Smooth muscle cell of the pulmonary artery (primary cell): ENCODE data around the gene JMJD8. TPM values are rescaled to one million over a fixed set of nuclear protein-coding genes. Genes with fewer than 3 reads are reported as not detected.

Experiments
- total RNA-seq: library from RNA; depleted of rRNA; stranded (reverse); fragments of >200 nt; gene quantifications from 2 replicates; pipeline ENCODE4 v1.2.3, GENCODE V29; 2014

The JMJD8 gene
- total RNA-seq, result 54.5 and 58.5 TPM in 2 replicates

DNA sequence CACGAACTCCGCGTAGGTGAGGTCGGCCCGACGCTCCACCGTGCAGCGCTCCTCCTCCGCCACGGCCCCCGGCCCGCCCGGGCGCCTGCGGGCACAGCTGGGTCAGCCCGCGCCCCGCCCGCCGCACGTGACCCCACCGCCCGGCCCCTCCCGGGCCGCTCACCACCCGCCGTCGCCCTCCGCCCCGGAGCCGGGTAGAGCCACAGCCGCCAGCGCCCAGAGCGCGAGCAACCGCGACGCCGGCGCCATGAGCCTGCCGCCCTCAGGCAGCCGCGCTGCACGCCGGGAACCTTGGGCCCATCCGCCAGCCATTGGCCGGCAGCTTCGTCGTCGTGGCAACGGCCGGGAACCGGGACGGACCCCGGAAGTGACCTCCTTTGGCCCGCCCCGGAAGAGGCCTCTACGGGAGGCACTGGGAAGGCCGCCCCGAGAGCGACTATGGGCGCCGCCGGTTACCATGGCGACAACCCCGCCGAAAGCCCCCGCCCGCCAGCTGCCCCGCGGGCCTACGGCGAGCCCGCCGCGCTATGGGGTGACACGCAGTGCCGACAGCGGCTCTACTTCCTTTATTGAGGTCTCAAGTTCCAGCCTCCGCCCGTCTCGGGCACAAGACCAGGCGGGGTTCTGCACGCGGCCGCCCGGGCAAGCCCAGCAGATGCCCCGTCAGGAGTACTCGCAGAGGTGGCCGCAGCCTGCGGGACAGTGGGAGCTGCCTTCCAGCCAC, at the start of gene JMJD8:
Gene JMJD8, minus strand, starts transcription at position 264 of the 724 bp plus-strand sequence. Its CDS starts 15 bp downstream, at position 249.

GRCh38 chr16:726438-727290, 42.5 kb upstream of the JMJD8 start, which contains the start of the genes CCDC78 and HAGHL:
Gene CCDC78 (minus strand): TSS chr16:726443. CDS start chr16:726367, 76 bp downstream.
Gene HAGHL (plus strand): TSS chr16:727106. CDS start chr16:727510, 404 bp downstream.

DNA sequence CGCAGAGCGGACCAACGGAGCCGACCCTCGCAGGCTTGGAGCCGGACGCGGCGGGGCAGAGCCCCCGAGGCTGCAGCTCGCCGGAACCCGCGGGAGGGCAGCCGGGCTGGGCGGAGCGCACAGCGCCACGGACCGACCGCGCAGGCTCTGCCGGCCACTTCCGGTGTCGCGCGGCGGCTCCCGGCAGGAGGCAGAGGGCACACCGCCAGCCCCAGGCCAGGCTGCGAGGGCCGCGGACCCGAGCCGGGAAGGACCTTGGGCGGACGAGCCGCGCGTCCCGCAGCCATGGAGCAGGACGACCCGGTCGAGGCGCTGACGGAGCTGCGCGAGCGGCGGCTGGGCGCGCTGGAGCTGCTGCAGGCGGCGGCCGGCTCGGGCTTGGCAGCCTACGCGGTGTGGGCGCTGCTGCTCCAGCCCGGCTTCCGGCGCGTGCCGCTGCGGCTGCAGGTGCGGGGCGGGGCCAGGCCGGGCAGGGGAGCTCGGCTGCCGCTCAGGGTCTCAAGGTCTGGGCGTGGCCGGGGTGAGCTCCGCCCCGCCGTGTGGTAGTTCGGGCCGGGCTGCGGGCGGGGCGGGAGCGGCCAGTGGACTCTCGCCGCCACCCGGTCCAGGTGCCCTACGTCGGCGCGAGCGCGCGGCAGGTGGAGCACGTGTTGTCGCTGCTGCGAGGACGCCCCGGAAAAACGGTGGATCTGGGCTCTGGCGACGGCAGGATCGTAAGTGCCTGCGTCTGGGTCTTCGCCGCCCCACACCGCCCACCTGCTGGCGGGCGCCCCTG, 37.0 kb upstream of the JMJD8 start, which contains the start of gene ANTKMT:
Gene ANTKMT, plus strand, starts transcription at position 157 of the 775 bp plus-strand sequence. Its CDS starts 129 bp downstream, at position 286.

DNA sequence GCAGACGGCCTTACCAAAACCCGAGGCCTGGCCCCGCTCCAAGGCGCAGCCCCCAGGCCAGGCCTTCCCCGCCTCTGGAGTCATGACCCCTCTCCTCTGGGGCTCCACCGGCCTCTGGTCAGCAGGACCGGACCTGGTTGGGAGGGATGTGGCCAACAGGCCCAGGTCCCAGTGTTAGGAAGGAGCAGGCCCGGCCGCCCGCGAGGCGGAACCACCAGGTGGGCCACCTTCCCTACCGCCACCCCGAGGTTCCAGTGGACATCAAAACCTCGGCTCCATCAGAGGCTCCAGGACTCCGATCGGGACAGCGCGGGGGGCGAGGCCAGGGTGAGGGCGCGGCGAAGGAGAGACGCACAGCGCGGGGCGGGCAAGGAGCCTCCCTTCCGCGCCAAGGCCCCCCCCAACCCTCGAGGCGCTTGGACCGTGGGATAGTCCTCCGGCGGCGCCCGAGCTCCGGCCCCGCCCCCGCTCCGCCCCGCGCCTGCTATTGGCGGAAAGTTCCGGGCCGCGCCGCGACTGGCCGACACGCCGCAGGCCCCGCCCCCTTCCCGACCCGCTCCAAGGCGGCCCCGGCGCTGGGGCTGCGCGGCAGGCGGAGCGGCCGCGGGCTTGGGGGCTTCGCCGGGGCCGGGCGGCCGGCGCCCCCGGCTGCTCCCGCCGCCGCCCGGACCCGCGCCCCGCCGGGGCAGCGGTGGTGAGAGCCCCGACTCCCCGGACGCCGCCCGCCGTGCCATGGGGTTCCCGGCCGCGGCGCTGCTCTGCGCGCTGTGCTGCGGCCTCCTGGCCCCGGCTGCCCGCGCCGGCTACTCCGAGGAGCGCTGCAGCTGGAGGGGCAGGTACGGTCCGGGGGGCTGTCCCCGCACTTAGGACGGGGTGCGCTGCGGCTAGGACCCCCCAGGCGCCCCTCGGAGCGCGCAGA, 30.7 kb upstream of the JMJD8 start, which contains the start of gene METRN:
Gene METRN, plus strand, starts transcription at position 561 of the 919 bp plus-strand sequence. Its CDS starts 172 bp downstream, at position 733.

GRCh38 chr16:705431-706188, 21.5 kb upstream of the JMJD8 start, which contains the start of gene FBXL16:
Gene FBXL16 (minus strand): TSS chr16:705801. CDS start chr16:697405, 8,396 bp downstream.

DNA sequence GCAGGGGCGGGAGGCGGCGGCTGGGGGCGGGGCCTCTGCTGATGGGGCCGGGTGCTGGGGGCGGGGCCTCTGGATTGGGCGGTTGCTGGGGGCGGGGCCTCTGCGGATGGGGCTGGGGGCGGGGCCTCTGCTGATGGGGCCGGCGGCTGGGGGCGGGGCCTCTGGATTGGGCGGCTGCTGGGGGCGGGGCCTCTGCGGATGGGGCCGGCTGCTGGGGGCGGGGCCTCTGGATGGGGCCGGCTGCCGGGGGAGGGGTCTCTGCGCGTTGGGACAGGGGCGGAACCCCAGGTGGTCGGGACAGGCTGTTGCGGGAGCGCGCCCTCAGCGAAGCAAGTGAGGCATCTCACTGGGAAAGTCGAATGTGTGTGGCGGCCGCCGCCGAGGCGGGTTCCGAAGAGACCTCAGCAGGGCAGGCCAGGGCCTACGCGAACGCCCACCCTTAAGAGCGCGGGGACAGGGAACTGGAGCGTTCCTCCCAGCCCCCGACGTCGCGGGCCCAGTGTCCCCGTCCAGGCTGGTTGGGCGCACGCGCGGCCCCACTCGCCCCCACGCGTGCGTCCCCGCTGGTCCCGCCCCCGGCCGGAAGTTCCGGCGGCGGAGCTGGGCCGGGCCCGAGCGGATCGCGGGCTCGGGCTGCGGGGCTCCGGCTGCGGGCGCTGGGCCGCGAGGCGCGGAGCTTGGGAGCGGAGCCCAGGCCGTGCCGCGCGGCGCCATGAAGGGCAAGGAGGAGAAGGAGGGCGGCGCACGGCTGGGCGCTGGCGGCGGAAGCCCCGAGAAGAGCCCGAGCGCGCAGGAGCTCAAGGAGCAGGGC, 4.1 kb downstream of the JMJD8 start, which contains the start of gene STUB1:
Gene STUB1, plus strand, starts transcription at position 597 of the 811 bp plus-strand sequence. Its CDS starts 116 bp downstream, at position 713.

DNA sequence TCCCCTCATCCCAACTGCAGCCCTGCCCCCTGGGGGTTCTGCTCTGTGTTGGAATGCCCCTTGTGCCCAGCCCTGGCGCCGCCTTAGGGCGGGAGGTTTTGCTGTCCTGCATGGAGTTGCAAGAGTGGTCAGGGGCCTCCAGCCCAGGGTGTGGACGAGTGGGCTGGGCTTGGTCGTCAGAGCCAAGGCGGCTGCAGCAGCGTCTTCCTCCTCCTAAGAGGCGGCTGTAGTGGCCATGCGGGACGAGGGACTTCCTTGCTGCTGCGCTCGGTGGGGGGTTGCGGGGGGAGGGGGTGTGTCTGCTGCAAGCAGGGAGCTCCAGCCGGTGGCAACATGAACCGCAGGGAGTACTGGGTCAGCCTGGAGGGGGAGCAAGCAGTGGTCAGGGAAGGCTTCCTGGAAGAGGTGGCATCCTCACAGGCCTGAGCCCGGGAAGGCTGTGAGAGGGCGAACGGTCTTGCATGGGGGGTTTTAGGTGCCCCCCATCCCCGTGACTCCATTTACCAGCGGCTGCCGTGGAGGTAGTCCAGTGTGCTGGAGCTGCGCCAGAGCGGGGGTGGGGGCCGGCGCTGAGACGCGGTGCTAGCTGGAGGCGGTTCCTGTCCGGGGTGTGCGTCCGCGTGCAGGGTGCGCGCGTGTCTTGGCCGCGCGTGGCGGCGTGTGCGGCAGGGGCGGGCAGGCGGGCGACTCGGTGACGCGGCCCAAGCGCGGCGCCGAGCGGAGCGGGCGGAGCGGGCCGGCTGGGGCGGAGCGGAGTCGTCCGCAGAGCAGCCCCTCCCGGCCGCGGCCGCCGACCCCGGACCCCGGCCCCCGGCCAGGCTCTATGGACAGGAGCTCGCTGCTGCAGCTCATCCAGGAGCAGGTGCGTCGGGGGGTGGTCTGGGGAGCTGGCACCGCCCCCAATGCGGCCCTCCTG, 8.9 kb downstream of the JMJD8 start, which contains the start of gene RHBDL1:
Gene RHBDL1, plus strand, starts transcription at position 704 of the 916 bp plus-strand sequence. Its CDS starts 120 bp downstream, at position 824.

GRCh38 chr16:667780-668518, 16.2 kb downstream of the JMJD8 start, which contains the start of gene RHOT2:
Gene RHOT2 (plus strand): TSS chr16:668132. CDS start chr16:668200, 68 bp downstream.

DNA sequence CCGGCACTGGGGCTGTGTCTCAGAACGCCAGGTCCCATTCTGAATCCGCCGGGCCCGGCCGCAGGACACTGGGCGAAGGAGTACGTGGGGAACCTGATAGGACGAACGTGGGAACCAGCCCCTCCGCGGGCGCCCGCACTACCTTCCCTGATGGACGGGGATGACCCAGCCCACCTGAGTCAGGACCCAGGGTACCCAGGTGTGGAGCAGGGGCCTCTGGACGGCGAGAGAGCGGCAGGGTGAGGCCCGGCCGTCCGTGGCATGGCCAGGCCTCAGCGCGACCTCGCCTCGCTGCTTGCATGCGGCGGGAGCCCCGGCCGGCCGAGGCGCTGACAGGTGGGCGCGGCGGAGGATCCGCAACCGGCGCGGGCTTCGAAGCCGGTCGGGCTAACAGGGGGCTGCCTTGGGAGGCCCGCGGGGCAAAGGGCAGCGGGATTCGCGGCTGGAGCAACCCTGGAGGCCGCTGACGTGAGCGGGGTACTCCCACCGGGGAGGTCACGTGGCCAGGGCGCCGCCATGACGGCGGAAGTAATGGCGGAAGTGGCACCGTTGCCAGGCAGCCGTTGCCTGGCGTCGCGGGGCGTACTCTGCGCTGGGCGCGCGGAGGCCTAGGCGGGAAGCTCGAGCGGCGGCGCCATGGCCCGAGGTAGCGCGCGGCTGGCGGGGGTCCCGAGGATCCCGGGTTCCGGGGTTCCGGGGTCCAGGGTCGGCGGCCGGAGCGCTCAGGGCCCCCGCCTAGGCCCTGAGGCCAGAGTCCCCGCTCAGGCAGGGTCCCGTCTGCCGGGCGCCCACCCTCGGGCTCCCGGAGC, 35.1 kb downstream of the JMJD8 start, which contains the start of gene WDR90:
Gene WDR90, plus strand, starts transcription at position 585 of the 809 bp plus-strand sequence. Its CDS starts 52 bp downstream, at position 637.

DNA sequence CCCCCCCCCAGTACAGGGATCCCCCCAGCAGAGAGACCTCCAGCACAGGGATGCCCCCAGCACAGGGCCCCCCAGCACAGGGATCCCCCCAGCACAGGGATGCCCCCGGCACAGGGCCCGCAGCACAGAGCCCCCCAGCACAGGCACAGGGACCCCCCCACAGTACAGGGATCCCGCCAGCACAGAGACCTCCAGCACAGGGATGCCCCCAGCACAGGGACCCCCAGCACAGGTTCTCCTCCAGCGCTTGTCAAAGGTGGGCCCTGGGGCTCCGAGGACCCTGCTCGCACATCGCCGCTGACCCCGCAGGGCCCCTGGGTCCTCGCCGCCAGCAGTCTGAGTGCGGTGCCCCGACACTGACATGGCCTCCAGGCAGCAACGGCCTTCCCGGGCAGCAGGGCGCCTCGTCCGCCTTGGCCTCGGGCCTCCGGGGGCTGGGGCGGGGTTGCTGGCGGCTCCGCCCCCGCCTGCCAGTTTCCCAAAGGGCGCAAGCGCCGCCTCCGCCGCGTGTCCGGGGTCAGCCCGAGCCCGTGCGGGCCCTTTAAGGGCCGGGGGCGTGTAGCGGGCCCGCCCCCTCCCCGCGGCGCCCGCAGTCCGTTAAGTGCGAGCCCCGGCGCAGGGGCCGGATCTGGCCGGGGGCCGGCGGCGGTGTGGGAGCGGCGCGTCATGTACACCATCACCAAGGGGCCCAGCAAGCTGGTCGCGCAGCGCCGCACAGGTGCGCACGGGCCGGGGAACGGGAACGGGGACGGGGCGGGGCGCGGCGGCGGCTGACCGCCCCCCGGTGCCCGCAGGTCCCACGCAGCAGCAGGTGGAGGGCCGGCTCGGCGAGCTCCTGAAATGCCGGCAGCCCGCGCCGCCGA, 42.6 kb downstream of the JMJD8 start, which contains the start of gene MCRIP2:
Gene MCRIP2, plus strand, starts transcription at position 503 of the 863 bp plus-strand sequence. Its CDS starts 164 bp downstream, at position 667.

GRCh38 chr16:636206-637080, 47.7 kb downstream of the JMJD8 start, which contains the start of gene METTL26:
Gene METTL26 (minus strand): TSS chr16:636305. CDS start chr16:636290, 15 bp downstream.

